IMR-90 (cell line): Measurements from ENCODE around the gene EDN2. TPM values are rescaled to one million over a fixed set of nuclear protein-coding genes. Genes with fewer than 3 reads are reported as not detected.
A peak's percentile ranks its signal among the peaks of the same experiment; 100 is the strongest.

Experiments
- ATAC-seq: fragments of 200-7000 bp; cut with Tn5 transposase; 2 replicates; pipeline ENCODE4 v1.9.1; 2020; ENCODE audit warnings: low read depth, mild to moderate bottlenecking, moderate library complexity
- BruUV-seq: library from RNA; stranded (reverse); fragments of 400-500 nt; replicated peaks from 2 replicates; lab custom pipeline; 2021; lab: Mats Ljungman, UMichigan
- CTCF ChIA-PET: fragments of 300-600 bp; formaldehyde crosslinking; extraction: SDS; loops from one replicate; lab custom pipeline; 2021; ENCODE audit warnings: antibody characterized with exemption; lab: Yijun Ruan, JAX
- POLR2A ChIA-PET: fragments of 300-600 bp; sonication (Branson Sonifier 250); formaldehyde crosslinking; loops from one replicate; lab custom pipeline; 2022; ENCODE audit warnings: antibody characterized with exemption; ENCODE audit not compliant: unreplicated experiment; lab: Charles Lee
- DNase-seq: peaks from one replicate; pipeline ENCODE4 v3.0.0; 2013
- H2AFZ ChIP-seq: replicated peaks from 2 replicates; pipeline ENCODE3; 2013; ENCODE audit warnings: low read length, mild to moderate bottlenecking; ENCODE audit not compliant: poor library complexity
- H2AK5ac ChIP-seq: 2 replicates; pipeline ENCODE4 v1.6.1; 2013; ENCODE audit warnings: low read depth, low read length, inconsistent platforms
- H2AK9ac ChIP-seq: replicated peaks from 2 replicates; pipeline ENCODE3; 2013; ENCODE audit warnings: mild to moderate bottlenecking, low read depth, low read length, moderate library complexity; ENCODE audit not compliant: poor library complexity
- H2BK120ac ChIP-seq: 2 replicates; pipeline ENCODE4 v1.6.1; 2013; ENCODE audit warnings: low read depth, low read length, inconsistent platforms
- H2BK15ac ChIP-seq: 3 replicates; pipeline ENCODE4 v1.6.1; 2013; ENCODE audit warnings: low read depth, low read length, inconsistent platforms
- H2BK20ac ChIP-seq: 2 replicates; pipeline ENCODE4 v1.6.1; 2013; ENCODE audit warnings: low read depth, mild to moderate bottlenecking, inconsistent platforms, low read length, moderate library complexity
- H2BK5ac ChIP-seq: 2 replicates; pipeline ENCODE4 v1.6.1; 2013; ENCODE audit warnings: mild to moderate bottlenecking, low read depth, low read length, inconsistent platforms; ENCODE audit not compliant: poor library complexity, severe bottlenecking
- H3K14ac ChIP-seq: replicated peaks from 2 replicates; pipeline ENCODE4 v1.6.1; 2013; ENCODE audit warnings: low read depth, low read length, inconsistent platforms
- H3K18ac ChIP-seq: 2 replicates; pipeline ENCODE4 v1.6.1; 2013; ENCODE audit warnings: low read depth, low read length, control low read depth
- H3K23ac ChIP-seq: 2 replicates; pipeline ENCODE4 v1.6.1; 2013; ENCODE audit warnings: low read depth, low read length, inconsistent platforms
- H3K27ac ChIP-seq: 2 replicates; pipeline ENCODE4 v1.5.1; 2013; ENCODE audit warnings: mild to moderate bottlenecking, control low read depth, low read length; ENCODE audit not compliant: insufficient read depth
- H3K27me3 ChIP-seq: 2 replicates; pipeline ENCODE4 v1.6.1; 2013; ENCODE audit warnings: low read length; ENCODE audit not compliant: control insufficient read depth, insufficient read depth
- H3K36me3 ChIP-seq: 2 replicates; pipeline ENCODE4 v1.6.1; 2013; ENCODE audit warnings: low read length, mixed read lengths; ENCODE audit not compliant: control insufficient read depth, insufficient read depth
- H3K4ac ChIP-seq: 2 replicates; pipeline ENCODE4 v1.6.1; 2013; ENCODE audit warnings: low read depth, low read length, inconsistent platforms
- H3K4me1 ChIP-seq: 2 replicates; pipeline ENCODE4 v1.6.1; 2013; ENCODE audit warnings: low read length, mixed read lengths; ENCODE audit not compliant: control insufficient read depth, insufficient read depth
- H3K4me2 ChIP-seq: 2 replicates; pipeline ENCODE4 v1.6.1; 2013; ENCODE audit warnings: low read depth, mild to moderate bottlenecking, control low read depth, low read length, moderate library complexity
- H3K4me3 ChIP-seq: 2 replicates; pipeline ENCODE4 v1.5.1; 2013; ENCODE audit warnings: low read depth, mild to moderate bottlenecking, control low read depth, low read length, moderate library complexity; ENCODE audit not compliant: insufficient read depth
- H3K56ac ChIP-seq: 2 replicates; pipeline ENCODE4 v1.6.1; 2013; ENCODE audit warnings: low read length, inconsistent platforms; ENCODE audit not compliant: insufficient read depth; ENCODE audit errors: extremely low read depth
- H3K79me1 ChIP-seq, 2 experiments: 2 replicates each; pipeline ENCODE4 v1.6.1; 2013; ENCODE audit warnings: low read length in 2 of 2, inconsistent platforms in 1 of 2, low read depth in 1 of 2
- H3K9ac ChIP-seq: 2 replicates; pipeline ENCODE4 v1.6.1; 2013; ENCODE audit warnings: low read depth, low read length, control low read depth
- H3K9me1 ChIP-seq: 2 replicates; pipeline ENCODE4 v1.6.1; 2013; ENCODE audit warnings: low read length, inconsistent platforms; ENCODE audit not compliant: insufficient read depth
- H3K9me3 ChIP-seq: 2 replicates; pipeline ENCODE4 v1.6.1; 2013; ENCODE audit warnings: low read length; ENCODE audit not compliant: control insufficient read depth, insufficient read depth
- H4K20me1 ChIP-seq: 2 replicates; pipeline ENCODE4 v1.6.1; 2013; ENCODE audit warnings: low read length, inconsistent platforms; ENCODE audit not compliant: insufficient read depth
- H4K5ac ChIP-seq: 2 replicates; pipeline ENCODE4 v1.6.1; 2013; ENCODE audit warnings: mild to moderate bottlenecking, low read depth, low read length, control low read depth
- H4K8ac ChIP-seq, 2 experiments: 2 replicates each; pipeline ENCODE4 v1.6.1; 2013; ENCODE audit warnings: low read depth in 2 of 2, low read length in 2 of 2, control low read depth in 1 of 2, inconsistent platforms in 1 of 2
- H4K91ac ChIP-seq: 2 replicates; pipeline ENCODE4 v1.6.1; 2013; ENCODE audit warnings: low read depth, low read length, inconsistent platforms; ENCODE audit not compliant: insufficient read depth
- CEBPB ChIP-seq: IDR thresholded peaks from 2 replicates; pipeline ENCODE4 v1.6.1; 2012; ENCODE audit warnings: low read depth, low read length, improper control_type of control experiment
- CHD1 ChIP-seq: IDR thresholded peaks from 2 replicates; pipeline ENCODE4 v1.6.1; 2012; ENCODE audit warnings: low read depth, low read length, improper control_type of control experiment
- MAFK ChIP-seq: IDR thresholded peaks from 2 replicates; pipeline ENCODE4 v1.6.1; 2012; ENCODE audit warnings: low read depth, low read length, improper control_type of control experiment
- MXI1 ChIP-seq: IDR thresholded peaks from 2 replicates; pipeline ENCODE4 v1.6.1; 2012; ENCODE audit warnings: low read depth, mild to moderate bottlenecking, low read length, moderate library complexity, borderline replicate concordance
- USF2 ChIP-seq: fragments of 150-350 bp; IDR thresholded peaks from 2 replicates; pipeline ENCODE4 v1.6.1; 2017; ENCODE audit warnings: mild to moderate bottlenecking, antibody characterized with exemption, low read length, low read depth
- WGBS, 2 experiments: methylation state at CpG; one replicate each; pipeline versions ENCODE4 v1.1.5 to v1.1.7; 2013; ENCODE audit warnings: missing lambda C conversion rate in 2 of 2; ENCODE audit not compliant: insufficient read length in 1 of 2; ENCODE audit errors: extremely low coverage in 2 of 2; 5-methylcytosine and 5-hydroxymethylcytosine counted together
- dilution Hi-C: fragments of 300-500 bp; cut with HindIII; formaldehyde crosslinking; loops from one replicate; pipeline ENCODE4 v1.14.3; 2018; ENCODE audit warnings: low sequenced_read_pairs; ENCODE audit not compliant: unreplicated experiment
- in situ Hi-C: fragments of 300-500 bp; cut with MboI; formaldehyde crosslinking; loops from 3 replicates; pipeline ENCODE4 v1.14.3; 2019; ENCODE audit warnings: low sequenced_read_pairs, inconsistent platforms, mixed read lengths
- intact Hi-C: fragments of 100-400 bp; cut with micrococcal nuclease; formaldehyde crosslinking; loops from 2 replicates; pipeline ENCODE4 v1.10.0; 2022
- polyA plus RNA-seq, 3 experiments: library from polyadenylated mRNA; depleted of rRNA; stranded (reverse); fragments of >200 nt; gene quantifications; 2 replicates each; pipeline ENCODE4 v1.2.3, GENCODE V29; 2012; ENCODE audit warnings: low replicate concordance in 1 of 3
- total RNA-seq: library from RNA; depleted of rRNA; stranded (reverse); fragments of >200 nt; gene quantifications from 2 replicates; pipeline ENCODE4 v1.2.3, GENCODE V29; 2012

Gene EDN2
- total and polyA plus RNA-seq, 2 of the 4 experiments (the other 2 are of a cell fraction) = 0.27 TPM; not detected in 1

DNA sequence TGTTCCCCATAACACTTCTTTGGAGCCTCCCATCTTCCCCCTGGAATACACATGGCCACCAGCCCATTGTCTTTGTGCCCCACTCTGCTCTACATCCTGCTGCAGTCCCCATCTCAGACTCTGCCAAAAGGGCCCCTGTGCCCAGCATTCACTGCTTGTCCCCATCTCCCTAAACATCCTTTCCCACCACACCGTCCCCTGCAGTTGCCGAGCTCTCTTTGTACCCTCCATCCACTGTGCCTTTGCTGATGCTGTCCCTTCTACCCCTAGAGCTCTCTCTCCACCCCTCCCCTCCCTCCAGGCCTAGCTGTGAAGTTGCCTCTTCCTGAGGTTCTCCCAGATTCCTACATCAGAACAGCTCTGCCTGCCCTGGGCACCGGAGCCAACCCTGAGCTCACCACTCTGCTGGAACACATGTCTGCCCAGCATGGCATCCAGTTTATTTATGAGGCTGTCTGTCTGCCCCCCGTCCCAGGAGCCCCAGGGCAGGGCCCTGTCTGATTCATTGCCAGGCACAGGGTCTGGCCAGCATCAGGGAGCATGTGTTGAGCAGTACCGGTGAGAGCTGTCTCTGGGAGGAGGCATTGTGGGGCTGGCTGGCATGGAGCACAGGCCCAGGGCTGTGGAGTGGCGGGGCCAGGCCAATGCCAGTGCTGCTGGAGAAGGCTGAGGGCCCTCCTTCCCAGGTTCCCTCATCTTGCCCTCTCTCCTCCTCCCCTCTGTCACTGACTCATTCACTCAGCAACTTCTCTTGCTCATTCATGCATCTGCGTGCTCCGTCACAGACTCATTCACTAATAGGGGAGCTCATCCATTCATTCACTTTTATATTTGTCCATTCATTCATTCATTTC, 28.8 kb downstream of the EDN2 start:
- Histone ChIP-seq H3K14ac (no peak overlapping the region), H2AFZ (no peak overlapping the region), H2BK120ac (no peak overlapping the region), H3K4ac (no peak overlapping the region), H4K8ac (no peak overlapping the region), H2BK15ac (no peak overlapping the region), H4K5ac (no peak overlapping the region), H3K27ac (no peak overlapping the region), H3K4me1 (peaks cover 2% of the 10 kb centered on the region; the same call in 1 of the 2 replicates), H2BK20ac (no peak overlapping the region), H2AK9ac (no peak overlapping the region), H3K9me1 (no peaks in the 10 kb centered on the region), H3K56ac (no peak overlapping the region), H3K27me3 (peaks cover 15% of the 10 kb centered on the region; the same call in 1 of the 2 replicates), H3K9ac (no peak overlapping the region), H3K4me3 (no peak overlapping the region), H3K18ac (no peak overlapping the region), H3K36me3 (no peaks in the 10 kb centered on the region), H3K4me2 (no peak overlapping the region), H4K91ac (no peak overlapping the region), H4K20me1 (no peaks in the 10 kb centered on the region), H3K9me3 (no peaks in the 10 kb centered on the region), H2BK5ac (no peak overlapping the region), H2AK5ac (no peak overlapping the region), H3K23ac (no peak overlapping the region), H3K79me1 (no peaks in the 10 kb centered on the region)
- ChIA-PET POLR2A (no interaction called here), CTCF (interaction anchor here (0.6 to 1.5 kb wide), 2 partner anchors 22 to 36 kb away, joined by 3 to 5 read pairs; no protein-coding TSS in a partner anchor)
- in situ Hi-C loops (no loop called here), dilution Hi-C loops (no loop called here), intact Hi-C loops (no loop called here)
- WGBS, 2 experiments = 85% methylated on average over 3 of the region's 8 CpGs; no CpG with 5 or more reads in 1 of the 2 experiments
- BruUV-seq = no TSS peak
- TF ChIP-seq MXI1 = no peak
- no peak for TF ChIP-seq USF2
- no peak for TF ChIP-seq CHD1
- no peak for TF ChIP-seq MAFK
- TF ChIP-seq CEBPB = no peak
- DNase-seq = peak; percentile 40
- ATAC-seq = peak; percentile 73
